Testis (tissue), 2 donors: ENCODE measurements around the gene VWF.

Experiments used
- CTCF ChIP-seq, 3 experiments: fragments of 450-650 bp in 2 of 3; fragments of 200-600 bp in 1 of 3; sonication (generic) in 1 of 3; IDR thresholded peaks; one replicate each; pipeline ENCODE4 v1.5.1; 2016 to 2019; ENCODE audit warnings: antibody characterized with exemption in 3 of 3, mild to moderate bottlenecking in 2 of 3, moderate library complexity in 1 of 3
- POLR2A ChIP-seq: fragments of 450-650 bp; IDR thresholded peaks from one replicate; pipeline ENCODE4 v1.6.1; 2017; ENCODE audit warnings: antibody characterized with exemption, mild to moderate bottlenecking, moderate library complexity

GRCh38 chr12:5977556-5977955 lies 146.9 kb downstream of the VWF start:
- no peak for TF ChIP-seq CTCF (IDR thresholded peaks at IDR 0.05)
- TF ChIP-seq POLR2A: no peak
